ENCODE data around the gene TLR7. TPM values are rescaled to one million over a fixed set of nuclear protein-coding genes. Genes with fewer than 3 reads are reported as not detected.

TLR7 gene
- polyA plus RNA-seq, 2 of the 4 experiments (the other 2 are of a cell fraction): not detected

DNA sequence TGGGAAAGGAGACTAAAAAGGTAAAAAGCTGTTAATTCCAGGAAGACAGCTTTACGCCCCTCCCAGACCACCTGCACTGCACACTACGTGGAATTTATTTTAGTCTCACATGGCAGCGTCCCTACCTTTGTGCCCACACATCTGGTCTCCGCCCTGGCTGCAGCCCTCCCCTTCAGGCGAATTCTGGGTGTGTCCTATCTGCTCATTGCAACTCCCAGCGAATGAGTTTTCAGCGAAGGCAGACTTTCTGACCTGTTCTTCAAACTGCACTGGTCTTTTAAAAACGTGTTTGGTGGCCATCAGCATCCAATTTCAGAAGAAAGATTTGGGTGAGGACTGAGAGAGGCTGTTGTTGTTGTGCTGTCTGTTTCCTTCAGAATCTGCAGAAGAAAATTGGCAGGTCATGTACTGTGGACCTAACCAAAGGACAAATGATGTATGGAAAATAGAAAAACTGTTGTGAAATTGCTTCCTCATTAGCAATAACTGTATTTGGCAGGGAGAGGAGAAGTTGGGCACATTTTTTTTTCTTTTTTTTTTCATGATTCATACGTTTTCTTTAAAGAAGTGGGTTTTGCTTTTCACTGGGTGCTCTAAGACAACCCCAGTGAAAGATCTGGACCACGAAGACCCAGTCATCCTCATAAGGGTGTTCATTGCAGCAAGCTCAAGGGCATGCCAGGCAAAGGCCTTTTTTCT lies 43.7 kb downstream of the TLR7 start:
- no peak for FAIRE-seq
- 57% methylated on average over 10 of the region's 10 CpGs for WGBS (ENCODE audit: missing lambda C conversion rate)
- TF ChIP-seq HDAC2 (IDR thresholded peaks at IDR 0.05) (no peak), EHMT2 (IDR thresholded peaks at IDR 0.05; ENCODE audit: low read depth) (no peak), CEBPB (IDR thresholded peaks at IDR 0.05) (no peak), ESRRA (IDR thresholded peaks at IDR 0.05; ENCODE audit: borderline replicate concordance, low read length) (no peak), CHD2 (IDR thresholded peaks at IDR 0.05; ENCODE audit: low read length, partially characterized antibody) (no peak), FOXS1 (CRISPR knock-in tag; IDR thresholded peaks at IDR 0.05) (no peak), JUN (IDR thresholded peaks at IDR 0.05) (no peak)
- TF ChIP-seq, protein P1, sequence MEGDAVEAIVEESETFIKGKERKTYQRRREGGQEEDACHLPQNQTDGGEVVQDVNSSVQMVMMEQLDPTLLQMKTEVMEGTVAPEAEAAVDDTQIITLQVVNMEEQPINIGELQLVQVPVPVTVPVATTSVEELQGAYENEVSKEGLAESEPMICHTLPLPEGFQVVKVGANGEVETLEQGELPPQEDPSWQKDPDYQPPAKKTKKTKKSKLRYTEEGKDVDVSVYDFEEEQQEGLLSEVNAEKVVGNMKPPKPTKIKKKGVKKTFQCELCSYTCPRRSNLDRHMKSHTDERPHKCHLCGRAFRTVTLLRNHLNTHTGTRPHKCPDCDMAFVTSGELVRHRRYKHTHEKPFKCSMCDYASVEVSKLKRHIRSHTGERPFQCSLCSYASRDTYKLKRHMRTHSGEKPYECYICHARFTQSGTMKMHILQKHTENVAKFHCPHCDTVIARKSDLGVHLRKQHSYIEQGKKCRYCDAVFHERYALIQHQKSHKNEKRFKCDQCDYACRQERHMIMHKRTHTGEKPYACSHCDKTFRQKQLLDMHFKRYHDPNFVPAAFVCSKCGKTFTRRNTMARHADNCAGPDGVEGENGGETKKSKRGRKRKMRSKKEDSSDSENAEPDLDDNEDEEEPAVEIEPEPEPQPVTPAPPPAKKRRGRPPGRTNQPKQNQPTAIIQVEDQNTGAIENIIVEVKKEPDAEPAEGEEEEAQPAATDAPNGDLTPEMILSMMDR (IDR thresholded peaks at IDR 0.05): no peak
- Histone ChIP-seq H3K27ac (no peak overlapping the region), H3K9me3 (no peaks in the 10 kb centered on the region), H3K4me1 (no peaks in the 10 kb centered on the region), H3K4me3 (no peak overlapping the region), H3K4me2 (no peak overlapping the region)
- DNase-seq (ENCODE audit: low read depth in 1 of 2, low spot score in 1 of 2): no peak
- ChIA-PET POLR2A (no interaction called here), CTCF (no interaction called here)
- no peak for ATAC-seq

GRCh38 chrX:12911122-12911470 lies 44.2 kb downstream of the TLR7 start:
- H3K4me1 ChIP-seq: no peaks in the 10 kb centered on the region
- H3K27ac ChIP-seq: no peak overlapping the region
- FAIRE-seq (no peak), DNase-seq (ENCODE audit: low read depth in 1 of 2, low spot score in 1 of 2) (no peak), ATAC-seq (no peak)
- H3K4me2 ChIP-seq: no peak overlapping the region
- no peak for TF ChIP-seq RFX5 (IDR thresholded peaks at IDR 0.05)
- no peak for TF ChIP-seq CEBPB (IDR thresholded peaks at IDR 0.05)
- TF ChIP-seq PHF8 (IDR thresholded peaks at IDR 0.05; ENCODE audit: borderline replicate concordance, low read depth): no peak
- no peak for TF ChIP-seq FOSB (CRISPR knock-in tag; IDR thresholded peaks at IDR 0.05)
- no peak for TF ChIP-seq MAZ (IDR thresholded peaks at IDR 0.05; ENCODE audit: borderline replicate concordance, low read depth, low read length)
- no peak for TF ChIP-seq HMGXB4 (CRISPR knock-in tag; IDR thresholded peaks at IDR 0.05; ENCODE audit: borderline replicate concordance)
- no peak for TF ChIP-seq TFCP2L1 (CRISPR knock-in tag; IDR thresholded peaks at IDR 0.05)
- TF ChIP-seq RARB (CRISPR knock-in tag; IDR thresholded peaks at IDR 0.05): no peak
- TF ChIP-seq, protein P1 (IDR thresholded peaks at IDR 0.05): no peak
- TF ChIP-seq ZFP36 (IDR thresholded peaks at IDR 0.05; ENCODE audit: borderline replicate concordance, partially characterized antibody): no peak
- no peak for TF ChIP-seq BHLHE40 (IDR thresholded peaks at IDR 0.05; ENCODE audit: low read depth, low read length)
- TF ChIP-seq, protein P2, sequence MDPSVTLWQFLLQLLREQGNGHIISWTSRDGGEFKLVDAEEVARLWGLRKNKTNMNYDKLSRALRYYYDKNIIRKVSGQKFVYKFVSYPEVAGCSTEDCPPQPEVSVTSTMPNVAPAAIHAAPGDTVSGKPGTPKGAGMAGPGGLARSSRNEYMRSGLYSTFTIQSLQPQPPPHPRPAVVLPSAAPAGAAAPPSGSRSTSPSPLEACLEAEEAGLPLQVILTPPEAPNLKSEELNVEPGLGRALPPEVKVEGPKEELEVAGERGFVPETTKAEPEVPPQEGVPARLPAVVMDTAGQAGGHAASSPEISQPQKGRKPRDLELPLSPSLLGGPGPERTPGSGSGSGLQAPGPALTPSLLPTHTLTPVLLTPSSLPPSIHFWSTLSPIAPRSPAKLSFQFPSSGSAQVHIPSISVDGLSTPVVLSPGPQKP (IDR thresholded peaks at IDR 0.05; ENCODE audit: low read depth, low read length): no peak
- TF ChIP-seq HDAC2 (IDR thresholded peaks at IDR 0.05): no peak
- no peak for TF ChIP-seq RNF2 (IDR thresholded peaks at IDR 0.05; ENCODE audit: borderline replicate concordance, low read depth)
- no peak for TF ChIP-seq POLR2A (IDR thresholded peaks at IDR 0.05; ENCODE audit: low read length)
- TF ChIP-seq HOXA7 (CRISPR knock-in tag; IDR thresholded peaks at IDR 0.05): no peak
- TF ChIP-seq JUNB (IDR thresholded peaks at IDR 0.05): no peak
- TF ChIP-seq MAX (IDR thresholded peaks at IDR 0.05): no peak
- ChIA-PET CTCF (interaction anchor here (0.6 kb wide), 1 partner anchor 9 kb away, joined by 3 read pairs; no protein-coding TSS in a partner anchor), POLR2A (no interaction called here)
- no peaks in the 10 kb centered on the region for H3K9me3 ChIP-seq
- no peak overlapping the region for H3K4me3 ChIP-seq
- WGBS (ENCODE audit: missing lambda C conversion rate): 57% methylated on average over 2 of the region's 2 CpGs

Data from A549 (cell line).